OCI-LY1 (cell line): Measurements from ENCODE around the gene UBR4.

ENCODE experiments used
- H2AFZ ChIP-seq: fragments of 200-600 bp; sonication (generic), shearing (Covaris generic); 2 replicates; pipeline ENCODE4 v1.6.0; 2014; ENCODE audit warnings: antibody characterized with exemption, mild to moderate bottlenecking, low read length
- H3F3A ChIP-seq: fragments of 200-600 bp; sonication (generic), shearing (Covaris generic); 2 replicates; pipeline ENCODE4 v1.6.0; 2014; ENCODE audit warnings: mild to moderate bottlenecking, antibody characterized with exemption, low read length, moderate library complexity; ENCODE audit not compliant: insufficient read depth
- H3K27ac ChIP-seq: fragments of 200-600 bp; sonication (generic); 2 replicates; pipeline ENCODE4 v1.5.1; 2014; ENCODE audit warnings: low read length, mixed run types, mild to moderate bottlenecking, low read depth; ENCODE audit not compliant: poor library complexity, severe bottlenecking
- H3K27me3 ChIP-seq: fragments of 200-600 bp; sonication (generic); 2 replicates; pipeline ENCODE4 v1.6.0; 2014; ENCODE audit warnings: antibody characterized with exemption, mild to moderate bottlenecking, low read length, moderate library complexity; ENCODE audit not compliant: insufficient read depth
- H3K36me3 ChIP-seq: fragments of 200-600 bp; sonication (generic); 2 replicates; pipeline ENCODE4 v1.6.1; 2014; ENCODE audit warnings: mild to moderate bottlenecking, antibody characterized with exemption, low read length, moderate library complexity, mixed read lengths; ENCODE audit not compliant: insufficient read depth
- H3K4me1 ChIP-seq: fragments of 200-600 bp; sonication (generic); 2 replicates; pipeline ENCODE4 v1.5.1; 2014; ENCODE audit warnings: mild to moderate bottlenecking, low read length, moderate library complexity; ENCODE audit not compliant: insufficient read depth, severe bottlenecking
- H3K4me2 ChIP-seq: fragments of 200-600 bp; sonication (generic), shearing (Covaris generic); 2 replicates; pipeline ENCODE4 v1.6.1; 2014; ENCODE audit warnings: low read length
- H3K4me3 ChIP-seq: fragments of 200-600 bp; sonication (generic); 2 replicates; pipeline ENCODE4 v1.5.1; 2014; ENCODE audit warnings: low read length, low read depth, mild to moderate bottlenecking, mixed read lengths; ENCODE audit not compliant: poor library complexity, severe bottlenecking
- H3K79me2 ChIP-seq: fragments of 200-600 bp; shearing (Covaris generic); 2 replicates; pipeline ENCODE4 v1.6.1; 2016; ENCODE audit warnings: mixed run types, low read length, mixed read lengths; ENCODE audit not compliant: insufficient read depth
- H3K9ac ChIP-seq: fragments of 200-600 bp; sonication (generic), shearing (Covaris generic); 2 replicates; pipeline ENCODE4 v1.6.1; 2014; ENCODE audit warnings: mild to moderate bottlenecking, low read length, mixed read lengths
- H3K9me2 ChIP-seq: fragments of 200-600 bp; sonication (generic), shearing (Covaris generic); 2 replicates; pipeline ENCODE4 v1.6.1; 2014; ENCODE audit warnings: low read depth, mild to moderate bottlenecking, low read length, mixed read lengths
- H3K9me3 ChIP-seq: fragments of 200-600 bp; shearing (Covaris generic); 2 replicates; pipeline ENCODE4 v1.6.1; 2014; ENCODE audit warnings: low read length, mixed read lengths
- H4K20me1 ChIP-seq: fragments of 200-600 bp; sonication (generic), shearing (Covaris generic); 2 replicates; pipeline ENCODE4 v1.6.0; 2016; ENCODE audit warnings: mild to moderate bottlenecking, low read length; ENCODE audit not compliant: insufficient read depth
- EZH2 ChIP-seq: fragments of 200-600 bp; sonication (generic), shearing (Covaris generic); IDR thresholded peaks from 2 replicates; pipeline ENCODE4 v1.8.0; 2017; ENCODE audit warnings: borderline replicate concordance, mixed run types, mild to moderate bottlenecking, antibody characterized with exemption, low read length, moderate library complexity, mixed read lengths
- TF ChIP-seq, protein P1 (sequence below): fragments of 200-600 bp; sonication (generic), shearing (Covaris generic); IDR thresholded peaks from 2 replicates; pipeline ENCODE4 v1.5.1; 2017; ENCODE audit warnings: mild to moderate bottlenecking, antibody characterized with exemption, low read length, moderate library complexity, mixed read lengths

The UBR4 gene

GRCh38 chr1:19032701-19033514 is 177.2 kb downstream of the UBR4 start:
- TF ChIP-seq, protein P1, sequence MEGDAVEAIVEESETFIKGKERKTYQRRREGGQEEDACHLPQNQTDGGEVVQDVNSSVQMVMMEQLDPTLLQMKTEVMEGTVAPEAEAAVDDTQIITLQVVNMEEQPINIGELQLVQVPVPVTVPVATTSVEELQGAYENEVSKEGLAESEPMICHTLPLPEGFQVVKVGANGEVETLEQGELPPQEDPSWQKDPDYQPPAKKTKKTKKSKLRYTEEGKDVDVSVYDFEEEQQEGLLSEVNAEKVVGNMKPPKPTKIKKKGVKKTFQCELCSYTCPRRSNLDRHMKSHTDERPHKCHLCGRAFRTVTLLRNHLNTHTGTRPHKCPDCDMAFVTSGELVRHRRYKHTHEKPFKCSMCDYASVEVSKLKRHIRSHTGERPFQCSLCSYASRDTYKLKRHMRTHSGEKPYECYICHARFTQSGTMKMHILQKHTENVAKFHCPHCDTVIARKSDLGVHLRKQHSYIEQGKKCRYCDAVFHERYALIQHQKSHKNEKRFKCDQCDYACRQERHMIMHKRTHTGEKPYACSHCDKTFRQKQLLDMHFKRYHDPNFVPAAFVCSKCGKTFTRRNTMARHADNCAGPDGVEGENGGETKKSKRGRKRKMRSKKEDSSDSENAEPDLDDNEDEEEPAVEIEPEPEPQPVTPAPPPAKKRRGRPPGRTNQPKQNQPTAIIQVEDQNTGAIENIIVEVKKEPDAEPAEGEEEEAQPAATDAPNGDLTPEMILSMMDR: no peak
- no peak for TF ChIP-seq EZH2
- Histone ChIP-seq H3K4me2 (no peak overlapping the region), H3K9me3 (no peaks in the 10 kb centered on the region), H3K36me3 (no peaks in the 10 kb centered on the region), H3K9ac (no peak overlapping the region), H4K20me1 (no peaks in the 10 kb centered on the region), H2AFZ (no peak overlapping the region), H3K4me1 (no peaks in the 10 kb centered on the region), H3K79me2 (no peaks in the 10 kb centered on the region), H3K9me2 (no peaks in the 10 kb centered on the region), H3K4me3 (no peak overlapping the region), H3K27ac (no peak overlapping the region), H3K27me3 (no peaks in the 10 kb centered on the region), H3F3A (no peaks in the 10 kb centered on the region)

- H3K4me2 ChIP-seq: no peak overlapping the region
- H3K9me2 ChIP-seq: no peaks in the 10 kb centered on the region
- TF ChIP-seq EZH2: no peak
- TF ChIP-seq, protein P1: no peak
- no peak overlapping the region for H3K27ac ChIP-seq
- no peak overlapping the region for H3K4me3 ChIP-seq
- H4K20me1 ChIP-seq: no peaks in the 10 kb centered on the region
- H3K9me3 ChIP-seq: no peaks in the 10 kb centered on the region
- no peaks in the 10 kb centered on the region for H3K36me3 ChIP-seq
- no peak overlapping the region for H2AFZ ChIP-seq
- no peaks in the 10 kb centered on the region for H3F3A ChIP-seq
- no peaks in the 10 kb centered on the region for H3K27me3 ChIP-seq
- no peaks in the 10 kb centered on the region for H3K4me1 ChIP-seq
- H3K9ac ChIP-seq: no peak overlapping the region
- H3K79me2 ChIP-seq: no peaks in the 10 kb centered on the region
These were observed 177.7 kb downstream of the UBR4 start for GRCh38 chr1:19032413-19032695.

- Histone ChIP-seq H3K9me3 (no peaks in the 10 kb centered on the region), H4K20me1 (no peaks in the 10 kb centered on the region), H3K9ac (no peak overlapping the region), H3K4me1 (no peaks in the 10 kb centered on the region), H3F3A (no peaks in the 10 kb centered on the region), H3K27ac (no peak overlapping the region), H3K4me2 (no peak overlapping the region), H3K4me3 (no peak overlapping the region), H2AFZ (no peak overlapping the region), H3K79me2 (no peaks in the 10 kb centered on the region), H3K9me2 (no peaks in the 10 kb centered on the region), H3K36me3 (no peaks in the 10 kb centered on the region), H3K27me3 (no peaks in the 10 kb centered on the region)
- TF ChIP-seq, protein P1: no peak
- no peak for TF ChIP-seq EZH2
These were observed 180.6 kb downstream of the UBR4 start for GRCh38 chr1:19029191-19030085.
